Measurements from ENCODE around the gene TLR6.
"Not testable (repeated sequence)": the region's sequence is repeated elsewhere in the genome, so short reads cannot be mapped to it uniquely, and the experiment has no call there.

TLR6 gene

DNA sequence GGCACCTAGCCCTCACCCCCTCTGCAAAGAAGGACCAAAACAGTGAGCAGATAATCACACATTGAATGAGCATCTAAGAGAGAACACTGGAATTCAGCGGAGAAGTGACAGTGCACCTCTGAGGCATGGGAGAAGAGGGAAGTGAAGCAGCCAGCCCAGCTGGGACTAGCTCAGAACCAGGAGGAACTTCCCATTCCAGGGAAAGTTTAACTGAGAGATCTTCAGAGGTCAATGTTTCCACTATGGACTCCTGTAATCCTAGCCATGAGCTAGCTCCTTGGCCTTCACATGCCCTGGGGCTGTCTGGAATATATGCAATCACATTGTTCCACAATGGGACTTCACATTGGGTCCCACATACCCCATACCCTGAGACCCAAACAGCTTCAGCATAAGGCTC, 24.4 kb downstream of the TLR6 start:
- DNase-seq = no peak
- in situ Hi-C loops (cut with HindIII; ENCODE audit: low pct_ligation_motif_present, low pct_unique_long_range_greater_than_20kb, low sequenced_read_pairs) = no loop called here

DNA sequence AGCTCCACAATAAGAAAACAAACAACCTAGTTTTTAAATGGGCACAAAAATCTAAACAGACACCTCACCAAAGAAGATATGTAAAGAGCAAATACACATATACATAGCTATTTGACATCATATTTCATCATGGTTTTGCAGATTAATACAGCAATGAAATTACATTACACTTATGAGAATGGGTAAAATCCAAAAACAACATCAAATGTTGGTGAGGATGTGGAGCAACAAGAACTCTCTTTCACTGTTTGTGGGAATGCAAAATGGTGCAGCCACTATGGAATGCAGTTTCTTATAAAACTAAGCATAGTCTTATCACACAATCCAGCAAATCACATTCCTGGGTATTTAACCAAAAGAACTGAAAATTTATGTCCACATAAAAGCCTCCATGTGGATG, 25.0 kb downstream of the TLR6 start:
- in situ Hi-C loops (cut with HindIII; ENCODE audit: low pct_ligation_motif_present, low pct_unique_long_range_greater_than_20kb, low sequenced_read_pairs) = no loop called here
- DNase-seq = no peak

DNA sequence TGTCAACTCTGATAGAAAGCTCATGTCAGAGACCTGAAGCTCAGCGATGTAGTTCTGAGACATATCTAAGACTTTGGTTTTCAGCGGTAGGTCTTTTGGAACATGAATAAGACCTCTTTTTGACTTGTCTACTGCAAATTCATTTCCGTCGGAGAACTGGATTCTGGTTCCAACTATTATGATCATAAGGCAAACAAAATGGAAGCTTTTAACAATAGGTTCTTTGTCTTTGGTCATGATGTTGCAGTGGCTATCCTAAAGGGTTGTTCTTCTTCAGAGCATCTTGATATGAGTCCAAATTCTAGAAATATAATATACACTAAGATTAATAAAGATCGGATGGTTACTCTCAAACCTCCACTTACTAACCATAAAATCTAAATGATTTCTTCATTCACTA, 27.4 kb downstream of the TLR6 start:
- DNase-seq = no peak
- in situ Hi-C loops (cut with HindIII; ENCODE audit: low pct_ligation_motif_present, low pct_unique_long_range_greater_than_20kb, low sequenced_read_pairs) = no loop called here

DNA sequence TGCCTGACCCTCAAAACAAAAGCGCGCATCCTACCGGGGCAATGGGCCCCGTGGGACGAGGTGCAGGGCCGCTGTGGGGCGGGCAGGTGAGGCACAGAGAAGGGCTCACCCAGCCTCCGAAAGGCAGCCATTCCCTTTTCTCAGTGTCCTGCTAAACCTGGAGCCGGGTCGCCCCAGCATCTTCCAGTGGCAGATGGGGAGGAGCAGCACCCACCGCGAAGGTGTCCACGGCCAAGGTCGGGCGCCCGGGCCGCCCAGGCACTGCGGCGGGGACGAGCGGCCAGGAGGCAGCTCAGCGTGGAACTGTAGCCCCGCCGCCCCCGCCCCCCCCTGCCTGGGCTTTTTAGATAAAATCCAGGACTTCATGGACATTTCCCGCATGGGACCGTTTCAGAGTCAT, 32.9 kb downstream of the TLR6 start:
- in situ Hi-C loops (cut with HindIII; ENCODE audit: low pct_ligation_motif_present, low pct_unique_long_range_greater_than_20kb, low sequenced_read_pairs) = no loop called here
- no peak for DNase-seq

DNA sequence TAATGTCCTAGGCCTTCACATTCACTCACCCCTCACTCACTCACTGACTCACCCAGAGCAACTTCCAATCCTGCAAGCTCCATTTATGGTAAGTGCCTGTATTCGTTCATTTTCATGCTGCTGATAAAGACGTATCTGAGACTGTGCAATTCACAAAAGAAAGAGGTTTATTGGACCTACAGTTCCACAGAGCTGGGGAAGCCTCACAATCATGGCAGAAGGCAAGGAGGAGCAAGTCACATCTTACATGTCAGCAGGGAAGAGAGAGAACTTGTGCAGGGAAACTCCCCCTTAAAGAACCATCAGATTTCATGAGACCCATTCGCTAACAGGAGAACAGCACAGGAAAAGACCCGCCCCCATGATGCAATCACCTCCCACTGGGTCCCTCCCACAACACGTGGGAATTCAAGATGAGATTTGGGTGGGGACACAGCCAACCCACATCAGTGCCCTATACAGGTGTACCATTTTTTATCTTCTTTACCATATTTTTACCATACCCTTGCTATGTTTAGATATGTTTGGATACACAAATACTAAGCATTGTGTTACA, 33.8 kb downstream of the TLR6 start:
- DNase-seq = no peak
- in situ Hi-C loops (cut with HindIII; ENCODE audit: low pct_ligation_motif_present, low pct_unique_long_range_greater_than_20kb, low sequenced_read_pairs) = no loop called here

DNA sequence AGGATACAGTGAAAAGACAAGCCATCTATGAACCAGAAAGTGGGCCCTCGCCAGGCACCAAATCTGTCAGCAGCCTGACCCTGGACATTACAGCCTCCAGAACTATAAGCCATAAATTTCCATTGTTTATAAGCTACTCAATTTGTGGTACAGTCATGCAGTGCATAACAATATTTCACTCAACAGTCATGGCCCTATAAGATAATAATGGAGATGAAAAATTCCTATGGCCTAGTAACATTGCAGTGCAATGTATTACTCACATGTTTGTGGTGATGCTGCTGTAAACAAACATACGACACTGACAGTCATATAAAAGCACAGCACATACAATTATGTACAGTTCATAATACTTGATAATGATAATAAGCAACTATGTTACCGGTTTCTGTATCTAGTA, 34.9 kb downstream of the TLR6 start:
- DNase-seq = no peak
- in situ Hi-C loops (cut with HindIII; ENCODE audit: low pct_ligation_motif_present, low pct_unique_long_range_greater_than_20kb, low sequenced_read_pairs) = no loop called here

DNA sequence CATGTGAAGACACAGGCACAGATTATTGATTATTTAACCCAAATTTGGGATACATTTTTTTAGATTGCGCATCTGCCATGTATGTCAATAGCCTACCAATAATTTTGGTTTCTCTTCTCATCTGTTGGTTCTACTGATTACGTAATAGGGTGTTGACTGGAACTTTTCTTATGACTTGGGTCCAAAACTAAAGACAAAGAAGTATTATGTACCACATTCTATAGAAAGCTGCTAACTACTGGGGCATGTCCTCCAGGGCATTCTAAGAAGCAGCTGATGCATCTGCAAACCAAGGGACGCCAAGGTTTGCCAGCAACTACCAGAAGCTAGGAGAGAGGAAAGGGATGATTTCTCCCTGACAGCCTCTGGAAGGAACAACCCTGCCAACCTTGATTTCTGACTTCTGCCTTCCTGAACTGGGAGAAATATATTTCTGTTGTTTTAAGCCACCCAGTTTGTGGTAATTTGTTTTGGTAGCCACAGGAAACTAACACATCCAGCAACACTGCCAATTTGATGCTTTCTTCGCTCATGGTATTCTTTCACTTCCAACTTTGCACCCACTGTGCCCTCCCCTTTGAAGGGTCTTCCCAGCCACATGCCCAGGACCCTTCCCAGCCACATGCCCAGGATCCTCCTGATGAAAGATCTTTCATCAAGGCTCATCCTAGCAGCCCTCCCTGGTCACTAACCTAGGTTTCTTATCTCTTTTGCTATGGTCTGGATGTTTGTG, 36.1 kb downstream of the TLR6 start:
- DNase-seq = no peak
- in situ Hi-C loops (cut with HindIII; ENCODE audit: low pct_ligation_motif_present, low pct_unique_long_range_greater_than_20kb, low sequenced_read_pairs) = no loop called here

DNA sequence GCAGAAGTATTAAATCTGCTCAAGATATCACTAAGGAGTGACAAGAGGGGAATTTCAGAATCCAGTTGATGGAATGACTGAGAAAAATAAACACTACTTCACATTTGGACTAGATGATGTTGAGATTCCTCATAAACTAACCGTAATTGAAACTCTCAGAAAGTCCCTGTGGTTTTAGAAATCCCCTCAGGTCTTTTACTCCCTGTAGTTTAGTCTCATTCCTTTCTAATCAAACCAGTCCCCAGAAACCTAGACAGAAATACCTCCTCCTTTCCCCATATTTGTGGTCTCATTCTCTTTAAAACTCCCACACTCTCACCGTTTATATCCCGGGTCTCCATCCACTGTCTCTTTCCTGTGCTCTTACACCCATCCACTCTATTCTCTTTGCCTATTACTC, 37.0 kb downstream of the TLR6 start:
- no peak for DNase-seq
- in situ Hi-C loops (cut with HindIII; ENCODE audit: low pct_ligation_motif_present, low pct_unique_long_range_greater_than_20kb, low sequenced_read_pairs) = no loop called here

DNA sequence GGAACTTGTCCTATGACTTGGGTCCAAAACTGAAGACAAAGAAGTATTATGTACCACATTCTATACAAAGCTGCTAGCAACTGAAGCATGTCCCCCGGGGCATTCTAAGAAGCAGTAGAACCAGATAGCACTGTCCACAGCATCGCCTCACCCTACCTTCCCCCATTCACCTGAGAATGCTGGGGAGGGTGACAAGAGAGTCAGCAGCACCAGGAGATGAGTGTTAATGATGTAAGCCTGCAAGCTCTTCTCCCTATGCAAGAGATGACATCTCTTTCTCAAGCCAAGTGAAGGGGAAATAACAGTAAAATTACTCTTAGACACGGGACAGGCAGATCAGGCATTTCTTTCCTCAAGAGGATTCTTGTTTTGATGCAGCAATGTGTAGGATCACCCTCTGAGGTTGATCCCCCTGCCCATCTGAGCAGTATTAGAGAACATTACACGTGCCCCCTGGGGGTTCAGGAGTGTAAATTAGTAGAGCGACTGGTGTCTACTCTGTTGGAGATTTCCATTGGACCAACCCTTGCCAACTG, 38.1 kb downstream of the TLR6 start:
- DNase-seq = no peak
- in situ Hi-C loops (cut with HindIII; ENCODE audit: low pct_ligation_motif_present, low pct_unique_long_range_greater_than_20kb, low sequenced_read_pairs) = no loop called here

DNA sequence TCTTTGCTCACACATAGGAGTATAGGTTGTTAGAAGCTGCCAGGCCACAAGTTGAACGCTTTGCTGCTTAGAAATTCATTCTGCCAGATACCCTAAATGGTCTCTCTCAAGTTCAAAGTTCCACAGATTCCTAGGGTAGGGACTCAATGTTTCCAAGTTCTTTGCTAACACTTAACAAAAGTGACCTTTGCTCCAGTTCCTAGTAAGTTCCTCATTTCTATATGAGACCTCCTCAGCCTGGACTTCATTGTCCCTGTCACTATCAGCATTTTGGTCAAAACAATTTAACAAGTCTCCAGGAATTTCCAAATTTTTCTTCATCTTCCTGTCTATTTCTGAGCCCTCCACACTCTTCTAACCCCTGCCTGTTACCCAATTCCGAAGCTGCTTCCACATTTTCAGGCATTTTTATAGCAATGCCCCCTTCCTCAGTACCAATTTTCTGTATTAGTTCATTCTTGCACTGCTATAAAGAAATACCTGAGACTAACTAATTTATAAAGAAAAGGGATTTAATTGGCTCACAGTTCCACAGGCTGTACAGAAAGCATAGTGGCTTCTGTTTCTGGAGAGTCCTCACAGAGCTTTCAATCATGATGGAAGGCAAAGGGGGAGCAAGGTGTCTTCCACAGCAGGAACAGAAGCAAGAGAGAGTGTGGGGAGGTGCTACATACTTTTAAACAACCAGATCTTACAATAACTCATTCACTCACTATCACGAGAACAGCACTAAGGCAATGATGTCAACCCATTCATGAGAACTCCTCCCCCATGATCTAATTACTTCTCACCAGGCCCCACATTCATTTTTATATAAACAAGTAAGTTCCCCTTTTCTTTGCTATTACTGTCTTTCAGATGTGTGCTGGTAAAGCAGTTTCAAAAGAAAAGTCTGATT, 40.5 kb downstream of the TLR6 start:
- DNase-seq = no peak
- in situ Hi-C loops (cut with HindIII; ENCODE audit: low pct_ligation_motif_present, low pct_unique_long_range_greater_than_20kb, low sequenced_read_pairs) = no loop called here

DNA sequence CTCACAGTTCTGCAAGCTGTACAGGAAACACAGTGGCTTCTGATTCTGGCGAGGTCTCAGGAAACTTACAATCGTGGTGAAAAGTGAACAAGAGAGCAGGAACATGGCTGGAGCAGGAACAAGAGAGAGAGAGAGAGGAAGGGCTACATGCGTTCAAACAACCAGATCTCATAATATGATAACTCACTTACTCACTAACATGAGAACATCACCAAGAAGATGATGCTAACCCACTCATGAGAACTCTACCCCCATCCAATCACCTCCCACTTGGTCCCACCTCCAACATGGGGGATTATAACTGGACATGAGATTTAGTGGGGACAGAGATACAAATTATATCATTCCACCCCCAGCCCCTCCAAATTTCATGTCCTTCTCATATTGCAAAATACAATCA, 42.2 kb downstream of the TLR6 start:
- DNase-seq = no peak
- in situ Hi-C loops (cut with HindIII; ENCODE audit: low pct_ligation_motif_present, low pct_unique_long_range_greater_than_20kb, low sequenced_read_pairs) = no loop called here

DNA sequence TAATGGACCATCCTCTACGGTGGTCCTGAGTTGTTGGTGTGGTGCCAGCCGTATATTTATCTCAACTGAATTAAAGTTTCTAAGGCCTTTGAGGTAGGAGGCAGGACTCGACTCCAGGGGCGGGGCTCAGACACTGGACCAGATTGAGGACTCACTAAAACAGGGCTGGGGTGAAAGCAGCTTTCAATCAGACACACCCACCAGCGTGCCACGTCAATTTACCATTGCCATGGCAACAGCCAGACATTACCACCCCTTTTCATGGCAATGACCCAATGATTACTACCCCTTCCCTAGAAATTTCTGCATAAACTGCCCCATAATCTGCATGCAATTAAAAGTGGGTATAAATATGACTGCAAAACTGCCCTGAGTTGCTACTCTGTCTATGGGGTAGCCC, 45.3 kb downstream of the TLR6 start:
- no peak for DNase-seq
- in situ Hi-C loops (cut with HindIII; ENCODE audit: low pct_ligation_motif_present, low pct_unique_long_range_greater_than_20kb, low sequenced_read_pairs) = no loop called here

DNA sequence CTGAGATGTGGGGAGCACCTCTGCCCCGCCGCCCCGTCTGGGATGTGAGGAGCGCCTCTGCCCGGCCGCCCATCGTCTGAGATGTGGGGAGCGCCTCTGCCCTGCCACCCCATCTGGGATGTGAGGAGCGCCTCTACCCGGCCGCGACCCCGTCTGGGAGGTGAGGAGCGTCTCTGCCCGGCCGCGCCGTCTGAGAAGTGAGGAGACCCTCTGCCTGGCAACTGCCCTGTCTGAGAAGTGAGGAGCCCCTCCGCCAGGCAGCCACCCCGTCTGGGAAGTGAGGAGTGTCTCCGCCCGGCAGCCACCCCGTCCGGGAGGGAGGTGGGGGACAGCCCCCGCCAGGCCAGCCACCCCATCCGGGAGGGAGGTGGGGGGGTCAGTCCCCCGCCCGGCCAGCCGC, 49.2 kb downstream of the TLR6 start:
- in situ Hi-C loops (cut with HindIII; ENCODE audit: low pct_ligation_motif_present, low pct_unique_long_range_greater_than_20kb, low sequenced_read_pairs); DNase-seq: not testable (repeated sequence)

DNA sequence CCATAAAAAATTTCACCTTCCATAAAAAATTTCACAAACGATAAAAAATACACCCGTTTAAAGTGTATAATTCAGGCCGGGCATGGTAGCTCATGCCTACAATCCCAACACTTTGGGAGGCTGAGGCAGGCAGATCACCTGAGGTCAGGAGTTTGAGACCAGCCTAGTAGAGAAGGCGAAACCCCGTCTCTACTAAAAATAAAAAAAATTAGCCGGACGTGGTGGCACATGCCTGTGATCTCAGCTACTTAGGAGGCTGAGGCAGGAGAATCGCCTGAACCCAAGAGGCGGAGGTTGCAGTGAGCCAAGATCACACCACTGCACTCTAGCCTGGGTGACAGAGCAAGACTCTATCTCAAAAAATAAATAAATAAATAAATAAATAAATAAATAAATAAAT, 50.4 kb downstream of the TLR6 start:
- in situ Hi-C loops (cut with HindIII; ENCODE audit: low pct_ligation_motif_present, low pct_unique_long_range_greater_than_20kb, low sequenced_read_pairs) = not testable (repeated sequence)

DNA sequence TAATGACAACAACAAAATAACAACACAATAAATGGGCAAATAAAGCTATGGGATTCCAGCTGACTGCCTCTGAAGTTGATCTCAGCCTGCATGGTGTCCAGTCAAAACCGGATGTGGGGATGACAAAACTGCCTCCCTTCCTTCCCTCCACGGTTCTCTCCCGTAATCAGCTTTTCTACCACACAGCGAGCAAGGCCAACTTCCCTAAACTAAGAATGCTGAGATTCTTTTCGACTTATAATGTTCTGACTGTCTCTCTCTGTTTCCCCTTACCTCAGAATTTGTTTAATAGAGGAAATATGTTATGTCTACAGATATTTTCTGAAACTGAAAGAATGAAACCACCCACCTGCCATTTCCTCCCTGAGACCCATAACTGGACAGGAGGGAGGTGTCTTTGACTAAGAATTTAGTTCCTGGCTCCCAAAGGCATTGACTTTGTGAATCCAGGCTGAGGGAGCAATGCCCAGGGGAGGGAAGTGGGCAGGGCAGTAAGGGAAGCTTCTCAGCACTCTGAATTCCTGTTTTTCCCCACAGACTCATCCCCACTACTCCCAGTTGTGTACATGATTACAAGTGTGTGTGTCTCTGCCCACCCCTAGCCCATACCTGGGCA, 51.0 kb downstream of the TLR6 start:
- in situ Hi-C loops (cut with HindIII; ENCODE audit: low pct_ligation_motif_present, low pct_unique_long_range_greater_than_20kb, low sequenced_read_pairs) = no loop called here
- no peak for DNase-seq

More for the DNA sequence above, 50.4 kb downstream of the TLR6 start:
- not testable (repeated sequence) for DNase-seq

DNA sequence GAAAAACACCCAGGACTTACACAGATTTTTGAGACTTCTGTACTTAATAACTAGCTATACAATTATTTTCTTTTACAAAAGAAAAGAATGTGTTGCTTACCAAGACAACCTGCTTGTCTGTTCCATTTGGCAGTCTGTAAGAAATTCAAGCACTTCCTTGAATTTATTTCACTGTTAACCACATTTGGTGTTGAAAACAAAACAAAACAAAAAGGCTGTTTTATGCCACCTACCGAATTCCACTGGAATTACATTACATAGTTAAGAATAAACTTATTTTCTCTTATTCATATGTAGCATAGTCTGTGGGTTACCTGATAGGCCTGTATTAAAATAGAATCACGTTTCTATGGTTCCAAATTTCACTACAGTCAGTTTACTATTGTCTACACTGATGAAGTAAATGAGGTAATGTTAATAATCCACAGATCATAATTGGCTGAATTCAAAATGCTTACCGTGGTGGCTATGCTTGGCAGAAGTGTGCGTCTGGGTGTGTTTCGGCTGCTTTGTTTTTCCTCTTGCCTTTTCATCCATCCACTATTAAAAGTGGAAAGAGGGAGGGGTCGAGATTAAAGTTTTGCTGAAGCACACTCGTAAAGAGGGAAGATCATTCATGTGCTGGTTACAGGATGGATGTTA, 51.8 kb downstream of the TLR6 start, which contains the start of gene TLR1:
Gene TLR1, minus strand, starts transcription at position 138 of the 642 bp plus-strand sequence. CDS start 5,960 bp downstream, outside the sequence.
- peak; percentile 53 for DNase-seq
- in situ Hi-C loops (cut with HindIII; ENCODE audit: low pct_ligation_motif_present, low pct_unique_long_range_greater_than_20kb, low sequenced_read_pairs) = no loop called here

DNA sequence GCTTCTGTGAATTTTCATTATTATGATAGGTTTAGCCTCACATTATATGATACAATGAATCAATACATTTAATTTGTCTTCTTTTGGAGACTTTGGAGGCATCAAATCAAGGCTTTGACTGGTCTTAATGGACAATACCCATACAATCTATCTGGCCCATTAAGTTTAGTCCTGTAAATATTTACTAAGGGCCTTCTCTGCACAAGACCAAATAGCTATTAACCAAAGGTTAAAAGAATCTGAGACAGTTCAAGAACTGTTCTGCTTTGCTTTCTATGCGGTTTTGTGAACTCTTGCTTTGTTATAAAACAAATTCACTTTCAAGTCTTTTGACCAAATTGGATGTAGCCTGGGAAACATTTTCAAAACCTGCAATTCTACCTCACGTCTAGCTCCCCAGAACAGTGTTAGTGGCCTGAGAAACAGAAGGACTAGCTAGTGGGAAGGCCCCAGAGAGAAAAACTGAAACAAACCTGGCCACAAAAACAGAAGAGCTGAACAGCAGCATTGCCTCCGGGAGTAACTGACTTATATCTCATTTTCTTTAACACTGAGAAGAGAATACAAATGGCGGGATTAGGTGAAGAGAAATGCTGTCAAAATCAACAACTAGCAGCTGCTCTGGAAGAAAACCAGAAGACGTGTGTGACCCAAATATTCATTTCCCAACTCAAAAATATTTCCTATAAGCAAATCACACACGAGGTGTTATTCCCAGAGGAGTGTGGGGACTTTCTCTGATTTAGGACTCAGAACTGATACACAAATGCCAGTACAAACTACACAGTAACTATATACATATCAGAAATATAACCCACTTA, 52.6 kb downstream of the TLR6 start:
- in situ Hi-C loops (cut with HindIII; ENCODE audit: low pct_ligation_motif_present, low pct_unique_long_range_greater_than_20kb, low sequenced_read_pairs) = no loop called here
- DNase-seq = no peak

All from ACHN (cell line).